HG02642 (cell line): ENCODE measurements around the gene ATP6V0A1.
"Not testable (repeated sequence)": the region's sequence is repeated elsewhere in the genome, so short reads cannot be mapped to it uniquely, and the experiment has no call there.

Source experiments
- ATAC-seq: cut with Tn5 transposase; IDR thresholded peaks from one replicate; pipeline ENCODE4 v1.9.1; 2021; ENCODE audit warnings: mild to moderate bottlenecking; ENCODE audit not compliant: unreplicated experiment, poor library complexity

ATP6V0A1 gene

GRCh38 chr17:42458497-42459255, at the start of gene ATP6V0A1:
Gene ATP6V0A1, plus strand, starts transcription at chr17:42458878. Its CDS starts 2,017 bp downstream, at chr17:42460895.
- ATAC-seq = peak; percentile 81

DNA sequence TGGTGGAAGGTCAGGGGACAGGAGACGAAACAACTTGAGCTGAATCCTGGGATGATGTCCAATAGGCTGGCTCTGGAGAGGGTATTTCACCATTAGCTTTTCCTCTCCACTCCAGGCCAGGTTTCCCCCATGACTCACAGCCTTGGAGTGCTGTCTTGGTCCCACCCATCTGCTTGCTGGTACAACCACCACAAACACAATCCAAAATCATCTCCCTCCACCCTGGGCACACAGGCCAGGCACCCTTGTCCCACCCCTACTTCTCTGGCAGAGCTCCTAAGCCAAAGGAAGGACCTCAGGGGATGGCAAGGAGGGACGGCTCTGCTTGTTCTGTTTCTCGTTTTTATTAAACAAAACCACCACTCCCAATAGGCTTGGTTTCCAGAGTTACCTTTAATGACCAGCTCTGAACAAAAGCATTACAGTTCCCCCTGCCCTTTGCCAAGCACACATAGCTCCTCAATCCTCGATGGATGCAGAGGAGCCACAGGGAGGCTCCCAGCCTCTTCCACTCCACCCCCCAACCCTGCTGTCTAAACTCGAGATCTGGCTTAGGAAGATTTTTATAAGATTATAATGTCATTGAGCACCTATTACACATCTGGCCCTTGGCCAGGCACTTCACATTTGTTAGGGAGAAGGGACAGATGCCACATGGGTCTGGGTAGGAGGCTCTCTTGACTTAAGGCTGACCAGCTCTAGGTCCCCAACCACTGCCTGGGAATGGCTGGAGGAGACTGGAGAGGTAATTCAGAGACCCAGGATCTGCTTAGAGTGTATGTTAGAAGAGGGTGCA, 49.0 kb upstream of the ATP6V0A1 start:
- no peak for ATAC-seq

- ATAC-seq = no peak
Observed at GRCh38 chr17:42410319-42410685, 48.4 kb upstream of the ATP6V0A1 start.

- no peak for ATAC-seq
Observed at GRCh38 chr17:42411361-42411760, 47.3 kb upstream of the ATP6V0A1 start.

GRCh38 chr17:42411905-42412679, 46.6 kb upstream of the ATP6V0A1 start:
- no peak for ATAC-seq

DNA sequence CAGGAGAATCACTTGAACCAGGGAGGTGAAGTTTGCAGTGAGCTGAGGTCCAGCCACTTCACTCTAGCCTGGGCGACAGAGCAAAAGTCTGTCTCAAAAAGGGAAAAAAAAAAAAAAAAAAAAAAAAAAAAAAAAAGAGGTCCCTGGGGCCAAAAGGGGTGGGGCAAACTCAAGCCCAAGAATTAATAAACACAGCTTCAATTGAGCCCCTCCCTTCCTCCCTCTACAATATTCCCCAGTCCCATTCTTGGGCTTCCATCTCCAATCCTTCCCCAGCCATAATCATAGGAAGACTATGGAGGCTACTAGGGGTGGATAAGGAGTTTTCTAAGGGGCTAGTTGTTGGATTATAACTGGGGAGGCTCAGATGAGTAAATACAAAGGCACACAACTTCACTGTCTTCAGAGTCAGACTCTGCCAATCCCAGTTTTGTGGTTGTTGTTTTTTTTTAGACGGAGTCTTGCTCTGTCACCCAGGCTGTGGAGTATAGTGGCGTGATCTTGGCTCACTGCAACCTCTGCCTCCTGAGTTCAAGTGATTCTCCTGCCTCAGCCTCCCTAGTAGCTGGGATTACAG, 45.1 kb upstream of the ATP6V0A1 start:
- no peak for ATAC-seq

DNA sequence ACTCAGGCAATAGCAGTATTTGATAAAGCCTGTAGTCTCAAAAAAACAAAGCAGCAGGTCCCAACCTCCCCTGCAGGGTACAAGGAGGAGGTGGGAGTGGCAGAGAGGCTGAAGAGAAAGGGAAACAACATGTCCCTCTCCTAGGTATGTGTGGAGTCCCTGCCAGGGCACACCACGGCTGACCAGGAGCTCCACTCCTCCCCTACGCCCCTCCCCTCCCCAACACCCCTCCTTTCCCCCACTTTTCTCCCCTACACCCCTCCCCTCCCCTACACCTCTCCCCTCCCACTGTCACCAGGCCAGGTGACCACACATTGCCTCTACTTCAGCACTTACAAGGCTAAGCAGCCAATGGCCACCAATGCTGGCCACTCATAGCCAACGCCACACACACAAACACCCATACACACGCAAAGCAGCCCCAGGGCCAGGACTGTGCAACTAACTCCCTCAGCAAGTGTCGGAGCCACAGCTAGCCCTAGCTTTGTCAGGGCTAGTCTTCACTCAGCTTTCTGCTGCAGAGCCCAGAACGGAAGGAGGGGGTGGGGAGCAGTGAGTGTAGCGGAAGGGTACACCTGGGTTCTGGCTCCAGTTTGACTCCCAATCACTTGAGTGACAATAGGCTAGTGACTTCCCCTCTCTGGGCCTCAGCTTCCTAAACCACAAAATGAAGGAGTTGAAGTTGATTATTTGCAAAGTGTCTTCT, 43.8 kb upstream of the ATP6V0A1 start:
- ATAC-seq = no peak

GRCh38 chr17:42417981-42418380, 40.7 kb upstream of the ATP6V0A1 start:
- ATAC-seq = not testable (repeated sequence)

DNA sequence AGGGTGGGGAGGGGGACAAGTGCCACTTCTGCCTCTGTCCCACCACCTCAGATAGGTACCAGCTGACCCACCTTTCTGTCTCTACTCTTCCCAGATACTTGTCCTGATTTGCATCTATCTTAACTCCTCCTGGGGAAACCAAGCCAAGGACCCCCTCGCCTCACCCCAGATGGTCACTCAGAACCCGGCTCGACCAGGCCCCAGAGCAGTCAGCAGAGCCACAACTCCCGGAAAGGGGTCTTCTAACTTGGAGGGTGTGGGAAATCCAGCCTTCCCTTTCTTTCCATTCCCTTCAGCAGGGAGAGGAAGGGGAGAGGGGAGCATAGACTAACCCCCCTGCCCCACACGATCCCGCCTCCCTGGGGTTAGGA, 37.6 kb upstream of the ATP6V0A1 start:
- ATAC-seq = no peak

DNA sequence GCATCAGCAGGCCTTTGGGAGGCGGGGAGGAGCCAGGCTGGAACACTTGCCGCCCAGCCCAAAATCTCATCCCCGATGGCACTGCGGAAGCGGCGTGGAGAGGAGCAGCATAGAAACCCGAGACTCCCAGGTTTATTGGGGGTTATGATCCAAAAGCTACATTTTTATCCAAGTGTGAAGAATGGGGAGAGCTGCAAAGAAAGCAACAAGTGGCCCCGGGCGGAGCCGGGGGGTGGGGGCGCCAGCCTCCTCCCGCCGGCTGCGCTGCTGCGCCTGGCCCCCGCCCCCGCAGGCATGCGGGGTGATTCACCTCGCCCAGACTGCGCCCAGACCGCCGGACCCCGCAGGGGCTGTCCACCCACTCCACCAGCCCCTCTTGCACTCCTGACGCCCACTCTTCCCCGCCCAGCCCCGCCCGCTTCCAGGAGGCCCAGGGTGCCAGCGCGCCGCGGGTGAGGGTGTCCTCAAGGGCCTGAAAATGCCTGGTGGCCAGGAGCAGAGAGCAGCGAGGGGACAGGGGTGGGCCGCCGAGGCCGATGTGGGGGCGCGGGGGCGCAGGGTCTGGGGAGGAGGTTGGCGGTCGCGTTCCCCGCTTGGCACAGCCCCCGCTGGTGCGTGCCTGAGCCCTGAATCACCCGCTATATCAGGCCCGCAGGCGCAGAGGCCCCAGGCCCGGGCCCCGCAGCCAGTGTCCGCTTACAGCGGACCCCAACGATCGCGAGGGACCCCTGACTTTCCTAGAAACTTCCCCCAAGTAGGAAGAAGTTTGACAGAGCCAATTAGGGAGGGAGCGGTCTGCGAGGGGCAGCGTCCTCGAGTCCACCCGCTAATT, 37.0 kb upstream of the ATP6V0A1 start:
- no peak for ATAC-seq

GRCh38 chr17:42422412-42422957, 36.2 kb upstream of the ATP6V0A1 start:
- no peak for ATAC-seq

GRCh38 chr17:42422958-42423712, 35.5 kb upstream of the ATP6V0A1 start, which contains the start of gene CAVIN1:
Gene CAVIN1, minus strand, starts transcription at chr17:42423256. Its CDS starts 159 bp downstream, at chr17:42423097.
- ATAC-seq = no peak

GRCh38 chr17:42423766-42424165, 34.9 kb upstream of the ATP6V0A1 start:
- no peak for ATAC-seq

DNA sequence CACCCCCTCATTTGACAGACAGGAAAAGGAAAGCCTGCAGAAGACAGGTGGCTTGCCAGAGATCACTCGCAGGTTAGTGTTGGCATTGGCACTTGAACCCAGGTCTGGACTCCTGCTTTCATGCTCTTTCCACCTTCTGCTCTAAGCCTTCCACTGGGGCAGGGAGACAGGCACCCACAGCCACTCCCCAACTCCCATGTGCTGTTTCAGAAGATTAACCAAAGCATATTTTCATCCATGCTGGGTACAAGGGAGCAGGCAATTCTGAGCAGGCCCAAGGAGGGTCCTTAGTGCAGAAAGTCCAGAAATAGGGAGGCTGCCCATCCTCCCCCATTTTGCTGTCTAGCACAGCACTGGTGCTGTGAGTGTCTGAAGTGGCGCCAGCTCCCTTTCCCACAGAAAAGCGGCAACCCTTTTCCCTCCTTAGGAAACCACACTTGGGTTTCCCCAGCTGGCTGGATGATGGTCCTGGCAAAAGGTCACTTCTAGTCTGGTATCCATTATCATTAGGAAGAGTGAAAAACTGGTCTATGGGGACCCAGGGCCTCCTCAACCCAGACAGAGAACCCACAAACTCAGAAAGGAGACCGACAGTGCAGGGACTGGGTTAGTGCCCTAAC, 33.6 kb upstream of the ATP6V0A1 start:
- no peak for ATAC-seq

- ATAC-seq = no peak
Observed at GRCh38 chr17:42428141-42428944, 30.3 kb upstream of the ATP6V0A1 start.

- ATAC-seq = no peak
Observed at GRCh38 chr17:42429726-42430447, 28.8 kb upstream of the ATP6V0A1 start.
